GM12878 (cell line): Measurements from ENCODE around the gene LRFN2. TPM values are rescaled to one million over a fixed set of nuclear protein-coding genes. Genes with fewer than 3 reads are reported as not detected.

Source experiments
- ATAC-seq: fragments of 200-7000 bp; cut with Tn5 transposase; 3 replicates; pipeline ENCODE4 v1.9.1; 2020; ENCODE audit warnings: mild to moderate bottlenecking, moderate library complexity
- BruUV-seq: library from RNA; stranded (reverse); fragments of 400-500 nt; replicated peaks from 2 replicates; lab custom pipeline; 2021; lab: Mats Ljungman, UMichigan
- CTCF ChIA-PET: fragments of 300-600 bp; sonication (Branson Sonifier 250); formaldehyde crosslinking; extraction: SDS; loops from one replicate; lab custom pipeline; 2021; ENCODE audit warnings: inconsistent platforms; lab: Yijun Ruan, JAX
- POLR2A ChIA-PET: fragments of 350-600 bp; formaldehyde crosslinking; extraction: SDS; loops from one replicate; lab custom pipeline; 2021; ENCODE audit warnings: inconsistent platforms; lab: Charles Lee
- RAD21 ChIA-PET: fragments of 300-600 bp; sonication (Branson Sonifier 250); formaldehyde crosslinking; loops from one replicate; lab custom pipeline; 2023; ENCODE audit warnings: antibody characterized with exemption; ENCODE audit not compliant: unreplicated experiment; lab: Charles Lee
- SMC1A ChIA-PET: fragments of 300-600 bp; sonication (Branson Sonifier 250); formaldehyde crosslinking; loops from one replicate; lab custom pipeline; 2023; ENCODE audit not compliant: unreplicated experiment, uncharacterized antibody; lab: Charles Lee
- DNase-seq: peaks from one replicate; pipeline ENCODE4 v3.0.0-alpha.2; 2011; ENCODE audit warnings: low read depth, low spot score
- FAIRE-seq: peaks from 3 replicates; lab custom pipeline; 2011; peaks lifted over from hg19 to GRCh38; lab: Jason Lieb, UNC
- H2AFZ ChIP-seq: 2 replicates; pipeline ENCODE4 v1.6.0; 2011; ENCODE audit warnings: low read depth, low read length, control low read depth; ENCODE audit not compliant: control insufficient read depth
- H3K27ac ChIP-seq: 2 replicates; pipeline ENCODE4 v1.5.1; 2011; ENCODE audit warnings: control low read depth; ENCODE audit not compliant: control insufficient read depth, insufficient read depth
- H3K27me3 ChIP-seq, 2 experiments: replicated peaks in 1 of 2; 2 replicates each; pipeline versions ENCODE4 v1.6.0 to v1.6.1; 2011; ENCODE audit warnings: low read length in 1 of 2; ENCODE audit not compliant: control insufficient read depth in 2 of 2, insufficient read depth in 2 of 2
- H3K36me3 ChIP-seq, 2 experiments: 2 replicates each; pipeline ENCODE4 v1.5.1; 2011; ENCODE audit warnings: low read length in 1 of 2; ENCODE audit not compliant: control insufficient read depth in 2 of 2, insufficient read depth in 2 of 2
- H3K4me1 ChIP-seq: 2 replicates; pipeline ENCODE4 v1.6.1; 2011; ENCODE audit warnings: mild to moderate bottlenecking, low read length, moderate library complexity, mixed read lengths; ENCODE audit not compliant: control insufficient read depth, insufficient read depth
- H3K4me2 ChIP-seq: 2 replicates; pipeline ENCODE4 v1.6.0; 2011; ENCODE audit warnings: control low read depth; ENCODE audit not compliant: control insufficient read depth, insufficient read depth
- H3K4me3 ChIP-seq: fragments of 200-600 bp; sonication (generic); 2 replicates; pipeline ENCODE4 v1.5.1; 2016
- H3K79me2 ChIP-seq: 2 replicates; pipeline ENCODE4 v1.6.0; 2011; ENCODE audit warnings: low read length; ENCODE audit not compliant: control insufficient read depth, insufficient read depth
- H3K9ac ChIP-seq: 2 replicates; pipeline ENCODE4 v1.8.0; 2011; ENCODE audit warnings: low read length, control low read depth, mixed read lengths; ENCODE audit not compliant: control insufficient read depth, insufficient read depth
- H3K9me3 ChIP-seq: replicated peaks from 3 replicates; pipeline ENCODE4 v1.5.1; 2011; ENCODE audit warnings: mild to moderate bottlenecking, low read length; ENCODE audit not compliant: control insufficient read depth, insufficient read depth
- H4K20me1 ChIP-seq: 2 replicates; pipeline ENCODE4 v1.6.0; 2011; ENCODE audit not compliant: control insufficient read depth, insufficient read depth
- FOXM1 ChIP-seq: IDR thresholded peaks from 2 replicates; pipeline ENCODE4 v1.6.1; 2012; ENCODE audit warnings: low read depth, mild to moderate bottlenecking, inconsistent platforms, low read length, moderate library complexity
- HDAC6 ChIP-seq: fragments of 200-600 bp; sonication (generic); IDR thresholded peaks from one replicate; pipeline ENCODE4 v1.8.0; 2017; ENCODE audit warnings: antibody characterized with exemption; ENCODE audit not compliant: unreplicated experiment
- NFIC ChIP-seq: IDR thresholded peaks from 2 replicates; pipeline ENCODE4 v1.6.1; 2012; ENCODE audit warnings: low read depth, mild to moderate bottlenecking, inconsistent platforms, low read length, moderate library complexity
- NFXL1 ChIP-seq: fragments of 450-650 bp; IDR thresholded peaks from 2 replicates; pipeline ENCODE4 v1.6.1; 2017; ENCODE audit warnings: antibody characterized with exemption, mild to moderate bottlenecking, borderline replicate concordance
- NRF1 ChIP-seq: conservative IDR thresholded peaks from 2 replicates; pipeline ENCODE4 v1.6.1; 2011; ENCODE audit warnings: mild to moderate bottlenecking, low read depth, low read length, improper control_type of control experiment
- SMARCA5 ChIP-seq: fragments of 450-650 bp; IDR thresholded peaks from 2 replicates; pipeline ENCODE4 v1.6.1; 2017; ENCODE audit warnings: mild to moderate bottlenecking
- TCF12 ChIP-seq: IDR thresholded peaks from 2 replicates; pipeline ENCODE4 v1.6.1; 2011; ENCODE audit warnings: low read depth, mild to moderate bottlenecking, low read length
- WRNIP1 ChIP-seq: IDR thresholded peaks from 2 replicates; pipeline ENCODE4 v1.6.1; 2011; ENCODE audit warnings: low read depth, low read length, improper control_type of control experiment, borderline replicate concordance
- ZBTB11 ChIP-seq: fragments of 450-650 bp; formaldehyde crosslinking; IDR thresholded peaks from 2 replicates; pipeline ENCODE4 v1.5.0; 2022; ENCODE audit warnings: mild to moderate bottlenecking, missing genetic modification characterization
- ZNF24 ChIP-seq: fragments of 450-650 bp; IDR thresholded peaks from 2 replicates; pipeline ENCODE4 v1.6.1; 2017; ENCODE audit warnings: antibody characterized with exemption, mild to moderate bottlenecking
- ZNF274 ChIP-seq: IDR thresholded peaks from one replicate; pipeline ENCODE4 v1.8.0; 2011; ENCODE audit not compliant: insufficient read length, insufficient read depth
- WGBS: methylation state at CpG from one replicate; pipeline ENCODE4 v1.1.6; 2016; ENCODE audit warnings: low lambda C conversion rate; ENCODE audit not compliant: insufficient replicate concordance, insufficient coverage; ENCODE audit errors: missing lambda C conversion rate; 5-methylcytosine and 5-hydroxymethylcytosine counted together
- in situ Hi-C: fragments of 300-500 bp; cut with MboI; formaldehyde crosslinking; loops from 9 replicates; pipeline ENCODE4 v1.14.3; 2018; ENCODE audit warnings: mixed read lengths
- intact Hi-C: fragments of 100-400 bp; cut with micrococcal nuclease; formaldehyde crosslinking; loops from one replicate; pipeline ENCODE4 v1.14.2; 2022; ENCODE audit not compliant: unreplicated experiment
- polyA plus RNA-seq, 11 experiments: library from polyadenylated mRNA; depleted of rRNA in 4 of 11; unstranded in 6 of 11; stranded (reverse) in 5 of 11; fragments of >200 nt; fragmentation: Nextera tagmentation in 4 of 11; fragmentation: Illumina TruSeq in 1 of 11; extraction: Ambion mirVana in 4 of 11; extraction: Trizol in 1 of 11; gene quantifications; 1 replicate in 1 of 11; 2 replicates in 10 of 11; pipeline versions ENCODE4 v1.2.1 to v1.2.3, GENCODE V29; 2011 to 2016; ENCODE audit warnings: inconsistent platforms in 2 of 11, missing spikeins in 2 of 11, low read depth in 1 of 11
- total RNA-seq, 4 experiments: library from RNA; depleted of rRNA in 3 of 4; stranded (reverse); fragments of >200 nt in 3 of 4; fragmentation: Illumina TruSeq in 1 of 4; extraction: Trizol in 1 of 4; gene quantifications; 2 replicates each; pipeline versions ENCODE4 v1.2.1 to v1.2.3, GENCODE V29; 2013 to 2021
- TF ChIP-seq, protein P1 (sequence below): fragments of 450-650 bp; IDR thresholded peaks from 2 replicates; pipeline ENCODE4 v1.6.1; 2017; ENCODE audit warnings: low read depth, mild to moderate bottlenecking, moderate library complexity
- TF ChIP-seq, protein P2 (sequence below): IDR thresholded peaks from 2 replicates; pipeline ENCODE4 v1.6.1; 2012; ENCODE audit warnings: low read depth, low read length, improper control_type of control experiment

The LRFN2 gene
- total and polyA plus RNA-seq, 10 of the 15 experiments (the other 5 are each of a cell fraction or from before 2014, with no cell fraction given), result not detected

DNA sequence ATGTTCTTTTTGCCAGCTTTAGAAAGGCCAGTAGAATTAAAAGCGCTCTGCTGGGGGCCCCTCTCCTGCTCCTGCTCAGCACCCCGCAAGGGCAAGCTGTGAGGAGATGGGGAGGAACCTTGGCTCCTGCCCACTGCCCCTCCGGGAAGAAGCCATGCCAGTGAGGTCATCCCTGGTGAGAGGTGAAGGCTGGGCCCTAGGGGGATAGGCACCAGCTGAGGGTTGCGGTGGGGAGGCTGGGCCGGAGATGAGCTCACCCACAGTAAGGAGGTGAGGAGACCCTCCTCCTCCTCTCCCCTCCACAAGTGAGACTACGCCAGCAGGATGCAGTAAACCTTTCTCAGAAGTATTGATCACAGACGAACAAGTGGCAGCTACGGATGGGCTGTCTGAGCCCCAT lies 32.1 kb downstream of the LRFN2 start:
- FAIRE-seq (no peak), DNase-seq (no peak), ATAC-seq (no peak)
- no TSS peak for BruUV-seq
- no peaks in the 10 kb centered on the region for H3K79me2 ChIP-seq
- H3K4me3 ChIP-seq, result no peak overlapping the region
- no peak overlapping the region for H3K9ac ChIP-seq
- no peaks in the 10 kb centered on the region for H3K36me3 ChIP-seq
- CTCF ChIA-PET, result no interaction called here
- H3K9me3 ChIP-seq, result no peaks in the 10 kb centered on the region
- RAD21 ChIA-PET, result interaction anchor here (0.5 kb wide), 1 partner anchor 443 kb away, joined by 3 read pairs; no protein-coding TSS in a partner anchor
- no peak overlapping the region for H2AFZ ChIP-seq
- POLR2A ChIA-PET, result no interaction called here
- no peaks in the 10 kb centered on the region for H3K4me1 ChIP-seq
- in situ Hi-C loops, result no loop called here
- H3K27me3 ChIP-seq, result no peaks in the 10 kb centered on the region; a peak in 2 of 4 replicates
- no peak overlapping the region for H3K4me2 ChIP-seq
- H3K27ac ChIP-seq, result no peak overlapping the region
- intact Hi-C loops, result loop anchor here (10.0 kb wide), 1 partner anchor 290 kb away; no protein-coding TSS in a partner anchor
- TF ChIP-seq FOXM1 (no peak), ZNF274 (no peak), NFXL1 (no peak), NRF1 (no peak), SMARCA5 (no peak)
- SMC1A ChIA-PET, result no interaction called here
- no peaks in the 10 kb centered on the region for H4K20me1 ChIP-seq
- 27% methylated on average over 8 of the region's 8 CpGs for WGBS

GRCh38 chr6:40552941-40553340 lies 34.2 kb downstream of the LRFN2 start:
- Histone ChIP-seq H3K4me1 (no peaks in the 10 kb centered on the region), H3K4me2 (no peak overlapping the region), H3K27ac (no peak overlapping the region), H3K79me2 (no peaks in the 10 kb centered on the region), H3K36me3 (no peaks in the 10 kb centered on the region), H3K27me3 (no peaks in the 10 kb centered on the region; a peak in 2 of 4 replicates), H4K20me1 (no peaks in the 10 kb centered on the region), H3K4me3 (no peak overlapping the region), H3K9me3 (no peaks in the 10 kb centered on the region), H3K9ac (no peak overlapping the region), H2AFZ (no peak overlapping the region)
- ChIA-PET SMC1A (interaction anchor here (1.3 kb wide), 1 partner anchor 12 kb away, joined by 3 read pairs; no protein-coding TSS in a partner anchor), CTCF (interaction anchor here (1.0 to 1.5 kb wide), 4 partner anchors 9 to 1206 kb away, joined by 3 to 4 read pairs (median 3); no protein-coding TSS in a partner anchor), RAD21 (interaction anchor here (0.7 kb wide), 1 partner anchor 359 kb away, joined by 3 read pairs; no protein-coding TSS in a partner anchor), POLR2A (no interaction called here)
- no peak for DNase-seq
- no TSS peak for BruUV-seq
- in situ Hi-C loops (no loop called here), intact Hi-C loops (loop anchor here (10.0 kb wide), 1 partner anchor 292 kb away; no protein-coding TSS in a partner anchor)
- 48% methylated on average over 4 of the region's 4 CpGs for WGBS
- no peak for ATAC-seq
- FAIRE-seq, result no peak
- TF ChIP-seq WRNIP1, result no peak
- TF ChIP-seq, protein P1, sequence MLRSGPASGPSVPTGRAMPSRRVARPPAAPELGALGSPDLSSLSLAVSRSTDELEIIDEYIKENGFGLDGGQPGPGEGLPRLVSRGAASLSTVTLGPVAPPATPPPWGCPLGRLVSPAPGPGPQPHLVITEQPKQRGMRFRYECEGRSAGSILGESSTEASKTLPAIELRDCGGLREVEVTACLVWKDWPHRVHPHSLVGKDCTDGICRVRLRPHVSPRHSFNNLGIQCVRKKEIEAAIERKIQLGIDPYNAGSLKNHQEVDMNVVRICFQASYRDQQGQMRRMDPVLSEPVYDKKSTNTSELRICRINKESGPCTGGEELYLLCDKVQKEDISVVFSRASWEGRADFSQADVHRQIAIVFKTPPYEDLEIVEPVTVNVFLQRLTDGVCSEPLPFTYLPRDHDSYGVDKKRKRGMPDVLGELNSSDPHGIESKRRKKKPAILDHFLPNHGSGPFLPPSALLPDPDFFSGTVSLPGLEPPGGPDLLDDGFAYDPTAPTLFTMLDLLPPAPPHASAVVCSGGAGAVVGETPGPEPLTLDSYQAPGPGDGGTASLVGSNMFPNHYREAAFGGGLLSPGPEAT, result no peak
- no peak for TF ChIP-seq ZNF24
- TF ChIP-seq ZBTB11, result no peak
- no peak for TF ChIP-seq TCF12
- TF ChIP-seq HDAC6, result no peak
- TF ChIP-seq ZNF274, result no peak
- TF ChIP-seq, protein P2, sequence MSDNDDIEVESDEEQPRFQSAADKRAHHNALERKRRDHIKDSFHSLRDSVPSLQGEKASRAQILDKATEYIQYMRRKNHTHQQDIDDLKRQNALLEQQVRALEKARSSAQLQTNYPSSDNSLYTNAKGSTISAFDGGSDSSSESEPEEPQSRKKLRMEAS, result no peak
- no peak for TF ChIP-seq NFIC
